OCI-LY1 (cell line): ENCODE measurements around the gene PCSK1N.

Experiments
- H2AFZ ChIP-seq: fragments of 200-600 bp; sonication (generic), shearing (Covaris generic); 2 replicates; pipeline ENCODE4 v1.6.0; 2014; ENCODE audit warnings: antibody characterized with exemption, mild to moderate bottlenecking, low read length
- H3F3A ChIP-seq: fragments of 200-600 bp; sonication (generic), shearing (Covaris generic); 2 replicates; pipeline ENCODE4 v1.6.0; 2014; ENCODE audit warnings: mild to moderate bottlenecking, antibody characterized with exemption, low read length, moderate library complexity; ENCODE audit not compliant: insufficient read depth
- H3K27ac ChIP-seq: fragments of 200-600 bp; sonication (generic); 2 replicates; pipeline ENCODE4 v1.5.1; 2014; ENCODE audit warnings: low read length, mixed run types, mild to moderate bottlenecking, low read depth; ENCODE audit not compliant: poor library complexity, severe bottlenecking
- H3K27me3 ChIP-seq: fragments of 200-600 bp; sonication (generic); 2 replicates; pipeline ENCODE4 v1.6.0; 2014; ENCODE audit warnings: antibody characterized with exemption, mild to moderate bottlenecking, low read length, moderate library complexity; ENCODE audit not compliant: insufficient read depth
- H3K36me3 ChIP-seq: fragments of 200-600 bp; sonication (generic); 2 replicates; pipeline ENCODE4 v1.6.1; 2014; ENCODE audit warnings: mild to moderate bottlenecking, antibody characterized with exemption, low read length, moderate library complexity, mixed read lengths; ENCODE audit not compliant: insufficient read depth
- H3K4me1 ChIP-seq: fragments of 200-600 bp; sonication (generic); 2 replicates; pipeline ENCODE4 v1.5.1; 2014; ENCODE audit warnings: mild to moderate bottlenecking, low read length, moderate library complexity; ENCODE audit not compliant: insufficient read depth, severe bottlenecking
- H3K4me2 ChIP-seq: fragments of 200-600 bp; sonication (generic), shearing (Covaris generic); 2 replicates; pipeline ENCODE4 v1.6.1; 2014; ENCODE audit warnings: low read length
- H3K4me3 ChIP-seq: fragments of 200-600 bp; sonication (generic); 2 replicates; pipeline ENCODE4 v1.5.1; 2014; ENCODE audit warnings: low read length, low read depth, mild to moderate bottlenecking, mixed read lengths; ENCODE audit not compliant: poor library complexity, severe bottlenecking
- H3K79me2 ChIP-seq: fragments of 200-600 bp; shearing (Covaris generic); 2 replicates; pipeline ENCODE4 v1.6.1; 2016; ENCODE audit warnings: mixed run types, low read length, mixed read lengths; ENCODE audit not compliant: insufficient read depth
- H3K9ac ChIP-seq: fragments of 200-600 bp; sonication (generic), shearing (Covaris generic); 2 replicates; pipeline ENCODE4 v1.6.1; 2014; ENCODE audit warnings: mild to moderate bottlenecking, low read length, mixed read lengths
- H3K9me2 ChIP-seq: fragments of 200-600 bp; sonication (generic), shearing (Covaris generic); 2 replicates; pipeline ENCODE4 v1.6.1; 2014; ENCODE audit warnings: low read depth, mild to moderate bottlenecking, low read length, mixed read lengths
- H3K9me3 ChIP-seq: fragments of 200-600 bp; shearing (Covaris generic); 2 replicates; pipeline ENCODE4 v1.6.1; 2014; ENCODE audit warnings: low read length, mixed read lengths
- H4K20me1 ChIP-seq: fragments of 200-600 bp; sonication (generic), shearing (Covaris generic); 2 replicates; pipeline ENCODE4 v1.6.0; 2016; ENCODE audit warnings: mild to moderate bottlenecking, low read length; ENCODE audit not compliant: insufficient read depth
- EZH2 ChIP-seq: fragments of 200-600 bp; sonication (generic), shearing (Covaris generic); IDR thresholded peaks from 2 replicates; pipeline ENCODE4 v1.8.0; 2017; ENCODE audit warnings: borderline replicate concordance, mixed run types, mild to moderate bottlenecking, antibody characterized with exemption, low read length, moderate library complexity, mixed read lengths
- TF ChIP-seq, protein P1 (sequence below): fragments of 200-600 bp; sonication (generic), shearing (Covaris generic); IDR thresholded peaks from 2 replicates; pipeline ENCODE4 v1.5.1; 2017; ENCODE audit warnings: mild to moderate bottlenecking, antibody characterized with exemption, low read length, moderate library complexity, mixed read lengths

Gene PCSK1N

DNA sequence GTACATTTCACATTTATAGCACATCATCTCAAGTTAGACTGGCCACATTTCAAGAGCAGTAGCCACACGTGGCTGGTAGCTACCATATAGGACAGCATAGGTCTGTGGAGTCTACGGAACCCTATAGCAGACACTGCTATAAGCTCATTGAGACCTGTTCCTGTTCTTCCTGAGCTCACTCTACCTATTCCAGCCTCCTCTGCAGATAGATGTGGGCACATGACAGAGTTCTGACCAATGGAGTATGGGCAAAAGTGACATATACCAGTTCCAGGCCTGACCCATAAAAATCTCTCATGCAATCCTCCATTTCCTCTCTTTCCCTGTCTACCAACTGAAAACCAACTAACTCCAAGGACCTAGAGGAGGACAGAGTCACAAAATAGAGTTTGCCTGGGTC, 37.1 kb downstream of the PCSK1N start:
- Histone ChIP-seq H3K9me2 (no peaks in the 10 kb centered on the region), H3K27ac (no peak overlapping the region), H3F3A (no peaks in the 10 kb centered on the region), H3K9me3 (no peaks in the 10 kb centered on the region), H3K36me3 (no peaks in the 10 kb centered on the region), H3K4me1 (peaks cover 15% of the 10 kb centered on the region), H4K20me1 (no peaks in the 10 kb centered on the region), H3K4me2 (no peak overlapping the region), H2AFZ (no peak overlapping the region), H3K27me3 (no peaks in the 10 kb centered on the region), H3K79me2 (no peaks in the 10 kb centered on the region), H3K4me3 (no peak overlapping the region), H3K9ac (no peak overlapping the region)
- TF ChIP-seq, protein P1, sequence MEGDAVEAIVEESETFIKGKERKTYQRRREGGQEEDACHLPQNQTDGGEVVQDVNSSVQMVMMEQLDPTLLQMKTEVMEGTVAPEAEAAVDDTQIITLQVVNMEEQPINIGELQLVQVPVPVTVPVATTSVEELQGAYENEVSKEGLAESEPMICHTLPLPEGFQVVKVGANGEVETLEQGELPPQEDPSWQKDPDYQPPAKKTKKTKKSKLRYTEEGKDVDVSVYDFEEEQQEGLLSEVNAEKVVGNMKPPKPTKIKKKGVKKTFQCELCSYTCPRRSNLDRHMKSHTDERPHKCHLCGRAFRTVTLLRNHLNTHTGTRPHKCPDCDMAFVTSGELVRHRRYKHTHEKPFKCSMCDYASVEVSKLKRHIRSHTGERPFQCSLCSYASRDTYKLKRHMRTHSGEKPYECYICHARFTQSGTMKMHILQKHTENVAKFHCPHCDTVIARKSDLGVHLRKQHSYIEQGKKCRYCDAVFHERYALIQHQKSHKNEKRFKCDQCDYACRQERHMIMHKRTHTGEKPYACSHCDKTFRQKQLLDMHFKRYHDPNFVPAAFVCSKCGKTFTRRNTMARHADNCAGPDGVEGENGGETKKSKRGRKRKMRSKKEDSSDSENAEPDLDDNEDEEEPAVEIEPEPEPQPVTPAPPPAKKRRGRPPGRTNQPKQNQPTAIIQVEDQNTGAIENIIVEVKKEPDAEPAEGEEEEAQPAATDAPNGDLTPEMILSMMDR, result no peak
- TF ChIP-seq EZH2, result no peak

DNA sequence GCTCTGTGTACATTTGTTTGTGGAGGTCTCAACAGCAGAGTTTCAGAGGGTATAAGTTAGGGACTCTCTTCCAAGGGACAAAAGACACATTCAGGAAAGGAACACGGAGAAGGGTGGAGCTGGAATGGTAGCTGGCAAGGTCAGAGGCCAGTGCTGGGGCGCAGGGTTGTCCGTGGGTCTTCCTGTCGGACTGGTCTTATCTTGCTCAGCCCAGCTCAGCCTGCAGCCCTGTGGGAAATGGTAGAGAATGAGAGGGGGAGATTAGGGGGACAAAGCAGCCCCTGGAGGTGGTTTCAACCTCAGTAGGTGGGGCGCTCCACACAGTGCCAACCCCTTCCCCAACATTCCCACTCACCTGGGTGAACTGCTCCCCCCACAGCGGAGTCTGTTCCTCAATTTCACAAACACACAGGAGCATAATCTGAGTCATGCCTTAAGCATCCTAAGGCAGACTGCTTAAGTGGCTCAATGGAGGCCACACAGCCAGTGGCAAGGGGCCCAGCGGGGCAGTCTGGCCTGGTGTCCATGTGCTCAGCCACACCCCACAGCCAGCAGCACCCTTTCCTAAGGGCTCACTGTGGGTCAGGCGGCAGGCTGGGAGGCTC, 40.4 kb downstream of the PCSK1N start:
- H3K27me3 ChIP-seq, result no peaks in the 10 kb centered on the region
- TF ChIP-seq, protein P1, result no peak
- TF ChIP-seq EZH2, result no peak
- no peak overlapping the region for H3K9ac ChIP-seq
- no peaks in the 10 kb centered on the region for H4K20me1 ChIP-seq
- no peak overlapping the region for H3K4me2 ChIP-seq
- no peak overlapping the region for H3K4me3 ChIP-seq
- H3K9me3 ChIP-seq, result no peaks in the 10 kb centered on the region
- H3F3A ChIP-seq, result no peaks in the 10 kb centered on the region
- no peaks in the 10 kb centered on the region for H3K9me2 ChIP-seq
- no peak overlapping the region for H3K27ac ChIP-seq
- no peaks in the 10 kb centered on the region for H3K4me1 ChIP-seq
- H2AFZ ChIP-seq, result no peak overlapping the region
- no peaks in the 10 kb centered on the region for H3K36me3 ChIP-seq
- H3K79me2 ChIP-seq, result no peaks in the 10 kb centered on the region

DNA sequence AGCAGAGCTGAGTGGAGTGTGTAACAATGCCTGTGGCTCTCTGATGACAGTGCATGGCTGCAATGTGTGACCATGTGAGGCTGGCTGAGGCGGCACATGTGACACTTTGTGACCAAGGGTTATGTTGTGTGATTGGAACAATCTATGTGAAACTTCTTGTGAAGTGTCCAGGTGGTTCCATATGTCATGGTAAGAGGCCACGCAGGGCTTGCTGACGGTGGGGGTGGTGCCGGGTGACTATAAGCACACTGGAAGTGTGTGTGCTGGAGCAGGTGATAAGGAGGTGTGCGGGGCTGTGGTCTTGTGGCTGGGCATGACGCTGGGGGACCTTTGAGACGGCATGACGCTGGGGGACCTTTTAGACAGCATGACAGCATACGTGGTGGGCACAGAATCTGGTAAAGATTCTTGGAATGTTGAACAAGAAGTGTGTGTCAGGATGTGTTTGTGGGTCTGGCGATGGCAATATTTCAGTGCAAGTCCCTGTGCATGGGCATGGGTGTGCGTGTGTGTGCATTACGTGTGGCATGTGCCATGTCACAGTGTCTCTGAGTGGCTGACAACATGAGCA, 41.0 kb downstream of the PCSK1N start:
- no peaks in the 10 kb centered on the region for H3K9me3 ChIP-seq
- no peaks in the 10 kb centered on the region for H3K36me3 ChIP-seq
- H3K4me3 ChIP-seq, result no peak overlapping the region
- no peaks in the 10 kb centered on the region for H3K27me3 ChIP-seq
- H3F3A ChIP-seq, result no peaks in the 10 kb centered on the region
- no peak overlapping the region for H2AFZ ChIP-seq
- H3K9me2 ChIP-seq, result no peaks in the 10 kb centered on the region
- no peaks in the 10 kb centered on the region for H3K79me2 ChIP-seq
- H3K4me1 ChIP-seq, result no peaks in the 10 kb centered on the region
- no peaks in the 10 kb centered on the region for H4K20me1 ChIP-seq
- H3K9ac ChIP-seq, result no peak overlapping the region
- TF ChIP-seq, protein P1, result no peak
- TF ChIP-seq EZH2, result no peak
- no peak overlapping the region for H3K27ac ChIP-seq
- H3K4me2 ChIP-seq, result no peak overlapping the region
